SK-N-SH (cell line): ENCODE results near the gene CFAP20.
A peak's percentile ranks its signal among the peaks of the same experiment; 100 is the strongest.

Experiments used
- CHD2 ChIP-seq: fragments of 150-350 bp; IDR thresholded peaks from 2 replicates; pipeline ENCODE4 v1.6.1; 2018; ENCODE audit warnings: low read length; ENCODE audit not compliant: partially characterized antibody
- EZH2phosphoT487 ChIP-seq: fragments of 200-600 bp; sonication (generic); IDR thresholded peaks from 2 replicates; pipeline ENCODE4 v1.6.1; 2017; ENCODE audit warnings: low read depth, mixed run types, mild to moderate bottlenecking, antibody characterized with exemption, moderate library complexity, borderline replicate concordance
- GABPA ChIP-seq: IDR thresholded peaks from 2 replicates; pipeline ENCODE4 v1.4.0; 2012; ENCODE audit warnings: low read depth, mild to moderate bottlenecking
- RCOR1 ChIP-seq: fragments of 150-350 bp; IDR thresholded peaks from 2 replicates; pipeline ENCODE4 v1.6.1; 2017; ENCODE audit warnings: antibody characterized with exemption, low read length
- RXRA ChIP-seq: IDR thresholded peaks from 2 replicates; pipeline ENCODE4 v1.4.0; 2012; ENCODE audit warnings: low read depth, mild to moderate bottlenecking, borderline replicate concordance
- SIN3A ChIP-seq: IDR thresholded peaks from 2 replicates; pipeline ENCODE4 v1.6.1; 2012; ENCODE audit warnings: low read depth, mild to moderate bottlenecking, low read length, moderate library complexity, borderline replicate concordance
- SMC3 ChIP-seq: IDR thresholded peaks from 2 replicates; pipeline ENCODE4 v1.6.1; 2012; ENCODE audit warnings: low read depth, low read length, improper control_type of control experiment
- TCF12 ChIP-seq: IDR thresholded peaks from 2 replicates; pipeline ENCODE4 v1.4.0; 2012
- TEAD4 ChIP-seq: IDR thresholded peaks from 2 replicates; pipeline ENCODE4 v1.4.0; 2012; ENCODE audit warnings: mild to moderate bottlenecking, borderline replicate concordance; ENCODE audit not compliant: insufficient read depth
- TF ChIP-seq, protein P1 (sequence below): fragments of 200-600 bp; sonication (generic); IDR thresholded peaks from 2 replicates; pipeline ENCODE4 v1.6.1; 2017; ENCODE audit warnings: antibody characterized with exemption, mild to moderate bottlenecking, moderate library complexity
- TF ChIP-seq, protein P2 (sequence below): fragments of 150-350 bp; IDR thresholded peaks from 2 replicates; pipeline ENCODE4 v1.6.1; 2016; ENCODE audit warnings: mild to moderate bottlenecking, low read depth, low read length
- TF ChIP-seq, protein P3 (sequence below): IDR thresholded peaks from 2 replicates; pipeline ENCODE4 v1.4.0; 2012; ENCODE audit warnings: low read depth

DNA sequence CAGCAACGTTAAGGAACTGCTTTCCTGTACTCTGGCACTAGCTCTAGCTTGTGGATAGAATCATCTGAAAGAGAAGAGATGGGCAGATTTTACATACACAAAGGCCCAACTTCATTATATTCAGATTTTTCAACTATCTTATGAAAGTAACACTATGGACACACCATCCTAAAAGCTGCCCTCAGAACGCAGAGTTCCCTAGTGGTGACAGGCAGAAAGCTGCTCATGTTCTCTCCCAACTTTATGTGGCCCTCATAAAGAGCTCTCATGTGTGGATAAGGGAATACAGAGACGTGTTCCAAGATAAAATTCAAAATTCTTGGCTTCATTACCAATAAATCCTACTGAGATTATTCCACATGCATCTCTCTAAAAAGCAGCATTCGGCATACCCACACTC lies 1.5 kb downstream of the CFAP20 start:
- TF ChIP-seq, protein P1, sequence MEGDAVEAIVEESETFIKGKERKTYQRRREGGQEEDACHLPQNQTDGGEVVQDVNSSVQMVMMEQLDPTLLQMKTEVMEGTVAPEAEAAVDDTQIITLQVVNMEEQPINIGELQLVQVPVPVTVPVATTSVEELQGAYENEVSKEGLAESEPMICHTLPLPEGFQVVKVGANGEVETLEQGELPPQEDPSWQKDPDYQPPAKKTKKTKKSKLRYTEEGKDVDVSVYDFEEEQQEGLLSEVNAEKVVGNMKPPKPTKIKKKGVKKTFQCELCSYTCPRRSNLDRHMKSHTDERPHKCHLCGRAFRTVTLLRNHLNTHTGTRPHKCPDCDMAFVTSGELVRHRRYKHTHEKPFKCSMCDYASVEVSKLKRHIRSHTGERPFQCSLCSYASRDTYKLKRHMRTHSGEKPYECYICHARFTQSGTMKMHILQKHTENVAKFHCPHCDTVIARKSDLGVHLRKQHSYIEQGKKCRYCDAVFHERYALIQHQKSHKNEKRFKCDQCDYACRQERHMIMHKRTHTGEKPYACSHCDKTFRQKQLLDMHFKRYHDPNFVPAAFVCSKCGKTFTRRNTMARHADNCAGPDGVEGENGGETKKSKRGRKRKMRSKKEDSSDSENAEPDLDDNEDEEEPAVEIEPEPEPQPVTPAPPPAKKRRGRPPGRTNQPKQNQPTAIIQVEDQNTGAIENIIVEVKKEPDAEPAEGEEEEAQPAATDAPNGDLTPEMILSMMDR: peak; percentile 39
- TF ChIP-seq TEAD4 (no peak), RCOR1 (no peak), SIN3A (no peak), RXRA (no peak), CHD2 (no peak), EZH2phosphoT487 (no peak), TCF12 (no peak), SMC3 (no peak), GABPA (no peak)
- TF ChIP-seq, protein P2, sequence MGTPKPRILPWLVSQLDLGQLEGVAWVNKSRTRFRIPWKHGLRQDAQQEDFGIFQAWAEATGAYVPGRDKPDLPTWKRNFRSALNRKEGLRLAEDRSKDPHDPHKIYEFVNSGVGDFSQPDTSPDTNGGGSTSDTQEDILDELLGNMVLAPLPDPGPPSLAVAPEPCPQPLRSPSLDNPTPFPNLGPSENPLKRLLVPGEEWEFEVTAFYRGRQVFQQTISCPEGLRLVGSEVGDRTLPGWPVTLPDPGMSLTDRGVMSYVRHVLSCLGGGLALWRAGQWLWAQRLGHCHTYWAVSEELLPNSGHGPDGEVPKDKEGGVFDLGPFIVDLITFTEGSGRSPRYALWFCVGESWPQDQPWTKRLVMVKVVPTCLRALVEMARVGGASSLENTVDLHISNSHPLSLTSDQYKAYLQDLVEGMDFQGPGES: no peak
- TF ChIP-seq, protein P3, sequence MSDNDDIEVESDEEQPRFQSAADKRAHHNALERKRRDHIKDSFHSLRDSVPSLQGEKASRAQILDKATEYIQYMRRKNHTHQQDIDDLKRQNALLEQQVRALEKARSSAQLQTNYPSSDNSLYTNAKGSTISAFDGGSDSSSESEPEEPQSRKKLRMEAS: no peak
